Endothelial cell of umbilical vein (primary cell): ENCODE data around the gene DPEP2. TPM values are rescaled to one million over a fixed set of nuclear protein-coding genes. Genes with fewer than 3 reads are reported as not detected.
A peak's percentile ranks its signal among the peaks of the same experiment; 100 is the strongest.
"Not testable (repeated sequence)": the region's sequence is repeated elsewhere in the genome, so short reads cannot be mapped to it uniquely, and the experiment has no call there.

Experiments
- BruUV-seq: library from RNA; stranded (reverse); fragments of 400-500 nt; replicated peaks from 2 replicates; lab custom pipeline; 2021; lab: Mats Ljungman, UMichigan
- CTCF ChIA-PET: fragments of 300-600, 350-600 bp; sonication (Branson Sonifier 250); formaldehyde crosslinking; loops from one replicate; lab custom pipeline; 2021; ENCODE audit warnings: antibody characterized with exemption, inconsistent platforms; lab: Charles Lee
- POLR2A ChIA-PET: fragments of 300-600, 350-600 bp; sonication (Branson Sonifier 250); formaldehyde crosslinking; loops from one replicate; lab custom pipeline; 2021; ENCODE audit warnings: antibody characterized with exemption, inconsistent platforms; lab: Charles Lee
- DNase-seq: peaks from one replicate; pipeline ENCODE4 v3.0.0-alpha.2; 2011; ENCODE audit warnings: low read depth, low spot score
- FAIRE-seq: peaks from 2 replicates; lab custom pipeline; 2011; peaks lifted over from hg19 to GRCh38; lab: Jason Lieb, UNC
- H2AFZ ChIP-seq: 2 replicates; pipeline ENCODE4 v1.6.0; 2012; ENCODE audit warnings: low read depth, low read length, control low read depth, inconsistent platforms
- H3K27ac ChIP-seq: 2 replicates; pipeline ENCODE4 v1.5.1; 2011; ENCODE audit warnings: low read depth, mild to moderate bottlenecking, control low read depth, low read length, moderate library complexity; ENCODE audit not compliant: insufficient read depth
- H3K27me3 ChIP-seq, 2 experiments: 2 replicates each; pipeline versions ENCODE4 v1.6.0 to v1.6.1; 2011; ENCODE audit warnings: low read length in 2 of 2, mixed read lengths in 1 of 2; ENCODE audit not compliant: control insufficient read depth in 2 of 2, insufficient read depth in 2 of 2
- H3K36me3 ChIP-seq, 2 experiments: 2 replicates in 1 of 2; 3 replicates in 1 of 2; pipeline ENCODE4 v1.5.1; 2011; ENCODE audit warnings: low read length in 2 of 2, mild to moderate bottlenecking in 1 of 2, moderate library complexity in 1 of 2; ENCODE audit not compliant: control insufficient read depth in 2 of 2, insufficient read depth in 2 of 2; ENCODE audit errors: extremely low read depth in 1 of 2
- H3K4me1 ChIP-seq: 3 replicates; pipeline ENCODE4 v1.5.1; 2011; ENCODE audit warnings: mild to moderate bottlenecking, low read length; ENCODE audit not compliant: control insufficient read depth, insufficient read depth; ENCODE audit errors: extremely low read depth
- H3K4me2 ChIP-seq: 2 replicates; pipeline ENCODE4 v1.6.1; 2011; ENCODE audit warnings: low read length, control low read depth, mixed read lengths; ENCODE audit not compliant: insufficient read depth
- H3K4me3 ChIP-seq, 3 experiments: fragments of 200-600 bp in 1 of 3; sonication (generic), shearing (Covaris generic) in 1 of 3; replicated peaks in 1 of 3; 2 replicates each; pipeline ENCODE4 v1.5.1; 2011 to 2016; ENCODE audit warnings: control low read depth in 3 of 3, low read length in 3 of 3, mild to moderate bottlenecking in 2 of 3, inconsistent platforms in 1 of 3, low read depth in 1 of 3, moderate library complexity in 1 of 3; ENCODE audit not compliant: insufficient read depth in 1 of 3
- H3K79me2 ChIP-seq: 2 replicates; pipeline ENCODE4 v1.6.0; 2012; ENCODE audit warnings: low read length, inconsistent platforms; ENCODE audit not compliant: control insufficient read depth, insufficient read depth
- H3K9ac ChIP-seq: replicated peaks from 2 replicates; pipeline ENCODE3; 2011; ENCODE audit warnings: low read length, control low read depth; ENCODE audit not compliant: insufficient read depth; ENCODE audit errors: extremely low read depth
- H3K9me1 ChIP-seq: replicated peaks from 3 replicates; pipeline ENCODE4 v1.6.0; 2011; ENCODE audit warnings: mild to moderate bottlenecking, low read length; ENCODE audit not compliant: control insufficient read depth, insufficient read depth; ENCODE audit errors: extremely low read depth
- H3K9me3 ChIP-seq: replicated peaks from 2 replicates; pipeline ENCODE4 v1.5.1; 2012; ENCODE audit warnings: low read length, inconsistent platforms; ENCODE audit not compliant: control insufficient read depth, insufficient read depth
- H4K20me1 ChIP-seq: replicated peaks from 2 replicates; pipeline ENCODE3; 2011; ENCODE audit warnings: mild to moderate bottlenecking, low read length; ENCODE audit not compliant: control insufficient read depth, insufficient read depth; ENCODE audit errors: extremely low read depth
- FOS ChIP-seq: IDR thresholded peaks from 2 replicates; pipeline ENCODE4 v1.6.1; 2011; ENCODE audit warnings: mild to moderate bottlenecking, low read length, moderate library complexity, borderline replicate concordance; ENCODE audit not compliant: insufficient read depth
- JUN ChIP-seq: IDR thresholded peaks from 2 replicates; pipeline ENCODE4 v1.6.1; 2011; ENCODE audit warnings: borderline replicate concordance, low read depth; ENCODE audit not compliant: insufficient read length, insufficient read depth
- MYC ChIP-seq: IDR thresholded peaks from one replicate; pipeline ENCODE4 v1.6.1; 2011; ENCODE audit warnings: mild to moderate bottlenecking, low read depth, low read length
- POLR2A ChIP-seq: IDR thresholded peaks from 2 replicates; pipeline ENCODE4 v1.6.1; 2012; ENCODE audit warnings: low read depth, mild to moderate bottlenecking, control low read depth, low read length
- POLR2AphosphoS5 ChIP-seq: IDR thresholded peaks from 2 replicates; pipeline ENCODE4 v1.6.1; 2012; ENCODE audit warnings: low read depth, mild to moderate bottlenecking, control low read depth, low read length, moderate library complexity; ENCODE audit not compliant: insufficient read depth
- dilution Hi-C: fragments of 300-500 bp; cut with MboI; formaldehyde crosslinking; loops from one replicate; pipeline ENCODE4 v1.15.0; 2019; ENCODE audit warnings: low sequenced_read_pairs; ENCODE audit not compliant: extremely low pct_ligation_motif_present
- intact Hi-C: fragments of 100-400 bp; cut with micrococcal nuclease; formaldehyde crosslinking; loops from one replicate; pipeline ENCODE4 v1.10.0; 2022
- polyA plus RNA-seq, 4 experiments: library from polyadenylated mRNA; depleted of rRNA in 3 of 4; stranded (reverse) in 3 of 4; unstranded in 1 of 4; fragments of >200 nt; gene quantifications; 2 replicates each; pipeline versions ENCODE4 v1.2.1 to v1.2.3, GENCODE V29; 2011 to 2012; ENCODE audit warnings: missing spikeins in 1 of 4
- total RNA-seq: library from RNA; stranded (reverse); gene quantifications from 2 replicates; pipeline ENCODE4 v1.2.3, GENCODE V29; 2021

Gene DPEP2
- total and polyA plus RNA-seq, 2 donors (not counting 3 experiments of a cell fraction or from before 2014, with no cell fraction given), result 0.27 to 1.8 TPM

- H3K9me1 ChIP-seq, result no peaks in the 10 kb centered on the region
- DNase-seq (no peak), FAIRE-seq (no peak)
- H3K27me3 ChIP-seq, result no peaks in the 10 kb centered on the region
- ChIA-PET CTCF (interaction anchor here (1.0 to 4.6 kb wide), 4 partner anchors 44 to 234 kb away, joined by 3 to 47 read pairs (median 4); no protein-coding TSS in a partner anchor), POLR2A (no interaction called here)
- no peak overlapping the region for H3K4me2 ChIP-seq
- dilution Hi-C loops, result no loop called here
- H3K4me1 ChIP-seq, result peaks cover 12% of the 10 kb centered on the region
- H3K79me2 ChIP-seq, result no peaks in the 10 kb centered on the region
- H3K9ac ChIP-seq, result no peak overlapping the region
- H3K36me3 ChIP-seq, result no peaks in the 10 kb centered on the region
- H3K27ac ChIP-seq, result no peak overlapping the region
- H3K9me3 ChIP-seq, result no peaks in the 10 kb centered on the region
- H4K20me1 ChIP-seq, result no peaks in the 10 kb centered on the region
- BruUV-seq, result no TSS peak
- H3K4me3 ChIP-seq, result no peak overlapping the region
- no peak overlapping the region for H2AFZ ChIP-seq
- no peak for TF ChIP-seq MYC
- no peak for TF ChIP-seq JUN
- no peak for TF ChIP-seq POLR2A
- no peak for TF ChIP-seq POLR2AphosphoS5
- no peak for TF ChIP-seq FOS
- intact Hi-C loops, result no loop called here
Measured at GRCh38 chr16:67996666-67997065, 2.6 kb downstream of the DPEP2 start.

- intact Hi-C loops, result no loop called here
- CTCF ChIA-PET, result interaction anchor here (1.0 to 4.6 kb wide), 5 partner anchors 8 to 235 kb away, joined by 3 to 47 read pairs (median 5); no protein-coding TSS in a partner anchor
- H3K4me1 ChIP-seq, result peaks cover 10% of the 10 kb centered on the region
- no peaks in the 10 kb centered on the region for H3K9me3 ChIP-seq
- H3K27ac ChIP-seq, result no peak overlapping the region
- POLR2A ChIA-PET, result interaction anchor here (1.0 kb wide), 1 partner anchor 10 kb away, joined by 3 read pairs; no protein-coding TSS in a partner anchor
- no peak for DNase-seq
- H3K36me3 ChIP-seq, result no peaks in the 10 kb centered on the region
- no peaks in the 10 kb centered on the region for H3K27me3 ChIP-seq
- no peak for FAIRE-seq
- H3K4me2 ChIP-seq, result no peak overlapping the region
- no TSS peak for BruUV-seq
- TF ChIP-seq POLR2A (no peak), POLR2AphosphoS5 (no peak), MYC (no peak)
- H3K4me3 ChIP-seq, result no peak overlapping the region
- no peak overlapping the region for H3K9ac ChIP-seq
- H3K9me1 ChIP-seq, result no peaks in the 10 kb centered on the region
- dilution Hi-C loops, result no loop called here
- H3K79me2 ChIP-seq, result no peaks in the 10 kb centered on the region
- no peak overlapping the region for H2AFZ ChIP-seq
- no peaks in the 10 kb centered on the region for H4K20me1 ChIP-seq
Measured at GRCh38 chr16:67995423-67995822, 3.9 kb downstream of the DPEP2 start.

GRCh38 chr16:67994040-67994408, 5.3 kb downstream of the DPEP2 start:
- FAIRE-seq, result not testable (repeated sequence)

More at GRCh38 chr16:67994040-67994408, 5.3 kb downstream of the DPEP2 start:
- H3K4me2 ChIP-seq, H3K9ac ChIP-seq, intact Hi-C loops, H3K36me3 ChIP-seq, POLR2A ChIA-PET, H3K4me3 ChIP-seq, BruUV-seq, H3K4me1 ChIP-seq, DNase-seq, H3K79me2 ChIP-seq, H3K9me3 ChIP-seq, H4K20me1 ChIP-seq, H3K27me3 ChIP-seq, dilution Hi-C loops, H3K9me1 ChIP-seq, H3K27ac ChIP-seq: not testable (repeated sequence)
- CTCF ChIA-PET, result interaction anchor here (0.6 to 4.6 kb wide), 13 partner anchors 10 to 236 kb away, joined by 3 to 47 read pairs (median 4); no protein-coding TSS in a partner anchor
- peak overlapping the region; percentile 96 for H2AFZ ChIP-seq
